ENCODE measurements around the gene LARP1. TPM values are rescaled to one million over a fixed set of nuclear protein-coding genes. Genes with fewer than 3 reads are reported as not detected.

LARP1 gene
- total RNA-seq, 1 experiment from 2014 or later = 63.9 TPM

- peak overlapping the region; percentile 38; the same call in 1 of the 2 replicates for H2AFZ ChIP-seq (ENCODE audit: low read length)
- H3K4me2 ChIP-seq (ENCODE audit: low read length) = peak overlapping the region; percentile 48
- no TSS peak for BruUV-seq (replicated peaks)
- H3K4me1 ChIP-seq (ENCODE audit: insufficient read depth, low read length) = peaks cover 19% of the 10 kb centered on the region
- ChIA-PET CTCF (interaction anchor here (0.6 kb wide), 1 partner anchor 170 kb away, joined by 5 read pairs; no protein-coding TSS in a partner anchor), POLR2A (ENCODE audit: unreplicated experiment) (no interaction called here)
- H3K27ac ChIP-seq (ENCODE audit: low read length) = no peak overlapping the region
- H4K20me1 ChIP-seq (ENCODE audit: low read length) = no peaks in the 10 kb centered on the region
- ATAC-seq (peak; percentile 47), DNase-seq (peak; percentile 13)
- peak overlapping the region; percentile 15; the same call in 1 of the 2 replicates for H3K4me3 ChIP-seq (ENCODE audit: low read length)
- intact Hi-C loops (cut with micrococcal nuclease) = no loop called here
- no peaks in the 10 kb centered on the region for H3F3A ChIP-seq (ENCODE audit: low read length, unreplicated experiment)
- TF ChIP-seq CTCF (conservative IDR thresholded peaks at IDR 0.05; ENCODE audit: low read depth, low read length) (no peak), EZH2phosphoT487 (IDR thresholded peaks at IDR 0.05; ENCODE audit: borderline replicate concordance, low read length) (no peak), EZH2 (IDR thresholded peaks at IDR 0.05; ENCODE audit: low read length, unreplicated experiment) (no peak)
- no peak overlapping the region for H3K9ac ChIP-seq (ENCODE audit: low read length)
- H3K27me3 ChIP-seq (ENCODE audit: low read length) = no peaks in the 10 kb centered on the region
- H3K9me3 ChIP-seq (ENCODE audit: low read length) = no peaks in the 10 kb centered on the region
- no peaks in the 10 kb centered on the region for H3K79me2 ChIP-seq (ENCODE audit: low read length)
- H3K9me2 ChIP-seq (replicated peaks; ENCODE audit: low read length) = no peaks in the 10 kb centered on the region
- no peaks in the 10 kb centered on the region for H3K36me3 ChIP-seq (ENCODE audit: low read depth, low read length)
These were observed 42.4 kb upstream of the LARP1 start for GRCh38 chr5:154712518-154713437.

DNA sequence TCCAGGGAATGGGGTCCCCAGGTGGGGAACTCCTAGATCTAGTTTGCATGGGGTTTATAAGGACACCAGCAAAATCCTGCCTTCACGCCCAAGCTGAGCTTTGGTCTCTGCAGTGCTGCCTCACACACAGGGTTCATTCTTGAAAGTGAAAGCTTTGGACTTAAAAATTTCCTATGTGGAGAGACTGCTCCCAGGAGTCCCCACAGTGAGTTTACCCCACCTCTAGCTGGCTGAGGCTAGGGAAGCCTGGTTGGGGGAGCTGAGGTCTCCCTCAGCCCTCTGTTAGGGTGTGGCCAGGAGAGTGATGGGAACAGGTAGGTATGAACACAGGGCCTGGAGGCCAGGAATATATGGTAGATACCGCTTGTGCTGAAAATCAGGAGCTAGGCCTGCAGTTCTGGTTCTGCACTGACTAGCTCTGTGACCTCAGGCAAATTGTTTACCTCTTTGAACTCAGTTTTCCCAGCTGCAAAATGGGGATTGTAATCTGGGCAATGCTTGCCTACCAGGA, 41.5 kb upstream of the LARP1 start:
- Histone ChIP-seq H3K27ac (ENCODE audit: low read length) (no peak overlapping the region), H3F3A (ENCODE audit: low read length, unreplicated experiment) (no peaks in the 10 kb centered on the region), H2AFZ (ENCODE audit: low read length) (no peak overlapping the region), H3K9me3 (ENCODE audit: low read length) (no peaks in the 10 kb centered on the region), H3K27me3 (ENCODE audit: low read length) (no peaks in the 10 kb centered on the region), H3K4me3 (ENCODE audit: low read length) (no peak overlapping the region), H3K4me2 (ENCODE audit: low read length) (peak overlapping the region; percentile 48), H3K4me1 (ENCODE audit: insufficient read depth, low read length) (peaks cover 19% of the 10 kb centered on the region), H3K9ac (ENCODE audit: low read length) (no peak overlapping the region), H3K79me2 (ENCODE audit: low read length) (no peaks in the 10 kb centered on the region), H3K36me3 (ENCODE audit: low read depth, low read length) (no peaks in the 10 kb centered on the region), H3K9me2 (replicated peaks; ENCODE audit: low read length) (no peaks in the 10 kb centered on the region), H4K20me1 (ENCODE audit: low read length) (no peaks in the 10 kb centered on the region)
- ChIA-PET POLR2A (ENCODE audit: unreplicated experiment) (no interaction called here), CTCF (interaction anchor here (0.6 kb wide), 1 partner anchor 169 kb away, joined by 5 read pairs; no protein-coding TSS in a partner anchor)
- ATAC-seq (peak; percentile 45), DNase-seq (no peak)
- no TSS peak for BruUV-seq (replicated peaks)
- TF ChIP-seq EZH2phosphoT487 (IDR thresholded peaks at IDR 0.05; ENCODE audit: borderline replicate concordance, low read length) (no peak), CTCF (conservative IDR thresholded peaks at IDR 0.05; ENCODE audit: low read depth, low read length) (no peak), EZH2 (IDR thresholded peaks at IDR 0.05; ENCODE audit: low read length, unreplicated experiment) (no peak)
- intact Hi-C loops (cut with micrococcal nuclease) = no loop called here
